ELF-1 (cell line): ENCODE measurements around the gene ZNF436.
A peak's percentile ranks its signal among the peaks of the same experiment; 100 is the strongest.
"Not testable (repeated sequence)": the region's sequence is repeated elsewhere in the genome, so short reads cannot be mapped to it uniquely, and the experiment has no call there.

ENCODE experiments used
- DNase-seq: peaks from one replicate; pipeline ENCODE4 v3.0.0-alpha.2; 2016; ENCODE audit warnings: low read depth, low spot score

ZNF436 gene

DNA sequence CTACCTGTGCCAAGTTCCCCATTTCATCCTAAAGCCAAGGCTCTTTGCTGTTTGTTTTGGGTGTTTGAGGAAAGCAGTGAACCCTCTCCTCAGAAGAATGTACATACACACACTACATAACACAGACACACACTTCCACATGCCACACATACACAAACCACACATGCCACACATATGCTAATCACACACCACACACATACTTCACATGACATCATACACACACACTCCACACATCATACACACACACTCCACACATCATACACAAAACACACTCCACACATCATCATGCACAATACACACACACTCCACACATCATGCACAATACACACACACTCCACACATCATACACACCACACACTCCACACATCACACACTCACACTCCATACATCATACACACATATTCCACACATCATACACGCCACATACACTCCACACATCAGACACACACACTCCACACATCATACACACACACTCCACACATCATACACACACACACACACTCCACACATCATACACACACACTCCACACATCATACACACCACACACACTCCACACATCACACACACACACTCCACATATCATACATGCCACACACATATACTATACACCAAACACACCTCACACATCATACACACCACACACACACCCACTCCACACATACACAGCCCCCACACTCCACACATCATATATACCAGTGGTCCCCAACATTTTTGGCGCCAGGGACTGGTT, 22.7 kb upstream of the ZNF436 start:
- no peak for DNase-seq

DNA sequence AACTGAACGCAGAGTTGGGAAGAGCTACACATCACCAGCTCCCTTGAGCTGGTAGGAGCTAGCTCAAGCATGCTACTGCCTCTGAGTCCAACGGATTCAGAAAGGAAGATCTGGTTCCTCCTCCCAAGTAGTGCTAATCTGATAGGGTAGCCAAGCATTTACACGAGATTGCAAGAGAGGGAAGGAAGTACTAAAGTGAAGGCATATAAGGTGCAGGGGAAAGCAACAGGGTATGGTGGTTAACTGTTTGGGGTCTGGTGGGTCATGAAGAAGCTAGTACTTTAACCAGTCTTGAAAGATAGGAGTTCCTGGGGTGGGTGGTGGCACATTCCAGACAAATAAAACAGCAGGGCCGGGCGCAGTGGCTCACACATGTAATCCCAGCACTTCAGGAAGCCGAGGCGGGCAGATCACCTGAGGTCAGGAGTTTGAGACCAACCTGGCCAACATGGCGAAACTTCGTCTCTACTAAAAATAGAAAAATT, 20.2 kb upstream of the ZNF436 start:
- DNase-seq = no peak

DNA sequence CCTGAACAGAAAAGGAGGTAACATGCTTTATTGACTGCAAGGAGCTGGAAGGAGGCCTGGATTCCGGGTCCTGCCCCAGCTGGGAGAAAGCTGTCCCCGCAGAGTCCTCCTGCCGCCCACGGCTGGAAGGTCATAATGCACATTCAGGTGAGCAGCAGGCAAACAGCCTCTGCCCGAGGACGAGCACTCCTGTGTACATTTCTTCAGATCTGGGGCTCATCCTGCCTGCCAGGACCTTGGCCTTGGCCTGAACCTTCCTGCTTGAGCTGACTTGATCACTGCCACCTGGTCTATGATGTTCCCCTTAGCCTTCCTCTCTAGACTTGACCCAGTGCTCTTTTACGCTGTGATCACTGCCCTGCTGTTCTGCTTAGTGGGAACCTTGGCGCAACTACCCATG, 17.9 kb upstream of the ZNF436 start:
- DNase-seq = no peak

DNA sequence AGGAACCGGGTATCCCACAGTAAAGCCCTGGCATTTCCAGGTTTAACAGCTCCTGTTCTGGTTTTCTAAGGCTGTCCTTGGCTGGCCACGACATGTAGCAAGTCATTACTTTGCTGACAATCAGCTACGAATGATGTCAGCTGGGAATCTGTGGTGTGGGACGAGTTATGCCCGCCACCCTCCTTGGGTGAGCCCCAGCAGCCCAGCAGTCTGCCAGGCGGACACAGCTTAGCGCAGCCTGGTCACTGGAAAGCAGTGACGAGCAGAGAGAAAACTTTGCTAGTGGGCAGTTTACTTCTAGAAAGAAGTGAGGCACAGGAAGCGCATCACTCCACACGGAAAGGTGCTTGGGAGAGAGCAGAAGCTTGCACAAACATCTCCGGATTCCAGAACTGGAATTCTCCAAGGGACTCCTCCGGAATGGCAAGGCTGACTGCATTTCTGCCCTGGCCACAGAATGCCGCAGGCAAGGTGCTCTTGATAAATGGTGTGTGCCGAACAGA, 15.5 kb upstream of the ZNF436 start:
- DNase-seq = no peak

DNA sequence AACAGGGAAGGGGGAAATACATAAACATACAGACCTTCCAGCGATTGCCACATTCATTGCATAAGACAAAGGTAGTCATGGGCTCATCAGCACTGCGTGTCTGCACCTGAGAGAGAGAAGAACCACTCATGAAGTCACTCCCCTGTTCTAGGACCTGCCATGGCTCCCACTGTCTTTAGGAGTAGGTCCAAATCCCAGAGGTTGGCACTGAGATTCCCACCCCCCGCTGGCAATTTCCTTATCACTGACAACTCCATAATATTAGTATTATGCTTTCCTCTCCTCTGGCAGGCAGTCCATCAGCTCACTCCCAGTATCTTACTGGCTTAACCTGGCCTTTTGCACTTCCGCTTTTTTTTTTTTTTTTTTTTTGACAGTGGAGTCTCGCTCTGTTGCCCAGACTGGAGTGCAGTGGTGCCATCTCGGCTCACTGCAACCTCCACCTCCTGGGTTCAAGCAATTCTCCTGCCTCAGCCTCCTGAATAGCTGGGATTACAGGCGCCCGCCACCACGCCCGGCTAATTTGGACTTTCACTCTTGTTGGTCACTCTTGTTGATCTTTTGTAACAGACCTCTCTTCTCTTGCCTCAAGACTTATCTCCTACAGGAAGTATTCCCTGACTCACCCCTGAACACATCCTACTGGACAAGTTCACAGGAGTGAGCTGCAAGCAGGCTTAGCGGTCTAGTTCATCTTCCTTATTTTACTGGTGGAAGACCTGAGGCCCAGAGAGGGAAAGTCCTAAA, 14.8 kb upstream of the ZNF436 start:
- no peak for DNase-seq

DNA sequence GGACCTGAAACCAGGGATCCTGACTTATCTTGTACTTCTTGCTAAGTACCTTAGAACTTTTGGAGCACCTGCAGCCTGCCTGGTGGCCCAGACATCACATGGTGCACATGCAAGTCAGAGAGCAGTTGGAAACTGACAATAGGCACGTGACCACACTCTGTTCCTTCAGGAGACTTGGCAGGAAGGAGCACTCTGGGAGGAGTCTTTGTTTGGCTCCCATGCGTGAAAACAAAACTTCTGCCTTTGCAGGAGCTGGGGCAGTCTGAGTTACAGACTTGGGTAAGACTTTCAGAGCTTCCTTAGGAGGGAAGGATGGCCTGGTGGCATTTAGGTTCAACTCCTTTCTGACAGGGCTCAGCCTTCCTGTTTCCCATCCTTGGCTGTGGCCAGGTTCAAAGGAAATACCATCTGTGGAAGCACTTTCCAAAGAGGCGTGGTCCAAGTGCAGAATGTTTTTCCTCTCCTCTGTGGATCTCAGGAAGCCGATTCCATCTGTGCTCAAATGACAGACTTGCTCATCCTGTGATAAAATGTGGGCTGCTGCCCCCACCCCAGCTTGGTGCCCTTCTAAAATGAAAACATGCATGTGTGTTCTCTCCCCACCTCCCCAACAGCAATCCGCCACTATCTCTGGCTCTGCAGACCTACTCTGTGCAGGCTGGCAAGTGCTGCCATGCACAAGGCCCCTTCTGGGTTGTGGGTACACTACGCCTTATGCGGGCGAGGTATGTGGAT, 14.1 kb upstream of the ZNF436 start:
- DNase-seq = no peak

DNA sequence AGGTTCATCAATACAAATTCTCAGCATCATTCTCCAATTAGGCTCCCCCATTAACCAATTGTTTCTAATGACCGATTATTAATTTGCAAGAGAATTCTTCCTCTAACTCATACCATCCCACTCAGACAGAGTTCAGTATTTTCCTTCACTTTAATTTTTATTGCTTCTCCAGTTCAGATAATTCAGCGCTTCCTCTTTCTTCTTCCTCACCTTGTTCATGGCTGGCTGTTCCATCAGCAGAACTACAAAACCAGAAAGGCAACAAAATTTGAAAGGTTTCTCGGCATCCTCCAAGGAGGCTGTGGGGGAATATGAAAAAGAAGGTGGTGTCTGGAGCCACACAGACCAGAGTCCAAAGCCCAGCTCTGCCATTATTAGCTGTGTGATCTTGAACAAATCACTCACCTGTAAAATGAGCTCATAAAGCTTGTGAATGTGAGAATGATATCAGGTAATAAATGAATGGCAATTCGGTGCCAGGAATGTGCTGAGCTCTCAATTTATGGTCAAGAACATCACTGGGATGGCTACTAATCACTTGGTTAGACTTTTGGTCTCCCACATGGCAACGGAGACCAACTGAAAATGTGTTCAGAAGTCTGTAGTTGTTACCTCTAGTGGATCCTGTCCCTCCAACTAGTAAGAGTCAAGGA, 11.7 kb upstream of the ZNF436 start:
- DNase-seq = no peak

DNA sequence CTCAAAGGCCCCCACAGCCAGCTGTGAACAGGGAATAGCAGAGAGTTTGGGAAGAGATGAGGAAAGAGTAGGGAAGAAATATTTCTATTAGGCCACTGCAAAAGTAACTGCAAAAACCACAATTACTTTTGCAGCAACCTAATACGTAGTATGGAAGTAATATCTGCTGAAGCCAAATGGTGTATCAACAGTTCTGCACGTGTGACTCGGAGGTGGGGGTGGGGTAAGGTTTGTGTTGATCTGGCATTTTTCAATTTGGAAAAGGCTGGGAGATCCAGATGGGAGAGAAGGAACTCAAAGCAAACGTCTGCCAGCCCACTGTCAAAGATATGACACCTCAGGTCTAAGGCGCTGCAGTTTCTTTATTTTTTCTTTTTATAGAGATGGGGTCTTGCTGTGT, 11.1 kb upstream of the ZNF436 start:
- no peak for DNase-seq

DNA sequence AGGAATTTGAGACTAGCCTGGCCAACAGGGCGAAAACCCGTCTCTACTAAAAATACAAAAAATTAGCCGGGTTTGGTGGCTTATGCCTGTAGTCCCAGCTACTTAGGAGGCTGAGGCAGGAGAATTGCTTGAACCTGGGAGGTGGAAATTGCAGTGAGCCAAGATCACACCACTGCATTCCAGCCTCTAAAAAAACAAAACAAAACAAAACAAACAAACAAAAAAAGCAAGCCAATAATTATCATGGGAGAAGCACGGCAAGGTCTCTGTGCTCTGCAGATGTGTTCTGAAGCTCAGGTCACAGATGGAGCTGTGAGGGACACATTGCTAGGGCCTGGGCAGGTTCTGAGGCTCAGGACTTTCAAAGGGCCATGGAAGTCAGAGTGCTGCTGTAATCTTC, 10.6 kb upstream of the ZNF436 start:
- not testable (repeated sequence) for DNase-seq

DNA sequence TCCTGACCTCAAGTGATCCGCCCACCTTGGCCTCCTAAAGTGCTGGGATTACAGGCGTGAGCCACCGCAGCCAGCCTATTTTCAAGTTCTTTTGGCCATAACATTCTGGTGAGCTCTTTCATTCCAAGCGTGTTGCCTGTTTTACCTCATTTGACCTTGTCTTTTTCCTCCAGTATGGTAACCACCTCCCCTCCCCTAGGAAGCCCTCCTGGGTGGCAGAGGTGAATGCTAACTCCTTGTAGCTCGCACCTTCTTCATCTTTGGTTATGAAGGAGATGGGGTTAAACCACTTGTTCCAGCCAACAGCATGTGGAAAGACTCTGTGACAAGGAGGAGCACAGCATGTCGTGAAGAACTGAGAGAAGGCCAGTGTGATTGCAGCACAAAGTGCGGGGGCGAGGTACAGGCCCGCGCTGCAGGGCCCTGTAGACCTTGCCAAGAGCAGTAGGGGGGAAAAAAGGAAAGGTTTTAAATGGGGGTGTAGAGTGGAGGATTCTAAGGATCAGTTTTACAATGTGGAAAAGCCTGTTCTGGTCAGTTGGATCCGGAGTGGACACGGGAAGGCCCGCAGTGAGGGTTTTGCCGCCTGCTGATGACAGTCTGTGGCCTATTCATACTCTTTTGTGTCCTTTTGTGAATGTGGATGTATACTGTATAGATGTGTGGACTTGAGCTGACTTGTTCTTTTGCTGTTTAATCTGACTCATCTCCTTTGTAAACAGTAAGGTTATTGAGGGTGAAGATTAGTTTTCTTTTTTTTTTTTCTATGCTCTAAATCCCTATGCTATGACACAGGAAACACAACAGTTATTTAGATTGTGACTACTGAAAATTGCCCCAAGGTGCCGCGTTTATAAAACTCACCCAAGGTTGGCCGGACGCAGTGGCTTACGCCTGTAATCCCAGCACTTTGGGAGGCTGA, 7.5 kb upstream of the ZNF436 start:
- peak; percentile 40 for DNase-seq

DNA sequence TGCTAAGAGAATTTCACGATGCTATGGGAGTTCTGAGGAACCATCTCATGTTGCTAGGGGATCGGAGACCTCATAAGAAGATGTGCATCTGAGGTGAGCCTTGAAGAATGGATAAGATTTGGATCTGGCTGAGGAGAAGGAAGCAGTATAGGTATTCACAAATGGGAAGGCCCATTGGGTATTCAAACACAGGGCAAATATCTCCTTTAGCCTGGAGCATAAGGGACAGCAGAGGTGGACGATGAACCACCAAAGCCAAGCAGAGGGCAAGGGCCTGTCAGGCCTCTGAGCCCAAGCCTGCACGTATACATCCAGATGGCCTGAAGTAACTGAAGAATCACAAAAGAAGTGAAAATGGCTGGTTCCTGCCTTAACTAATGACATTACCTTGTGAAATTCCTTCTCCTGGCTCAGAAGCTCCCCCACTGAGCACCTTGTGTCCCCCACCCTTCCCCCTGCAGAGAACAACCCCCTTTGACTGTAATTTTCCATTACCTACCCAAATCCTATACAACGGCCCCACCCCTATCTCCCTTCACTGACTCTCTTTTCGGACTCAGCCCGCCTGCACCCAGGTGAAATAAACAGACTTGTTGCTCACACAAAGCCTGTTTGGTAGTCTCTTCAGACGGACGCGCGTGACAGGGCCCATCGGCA, 4.6 kb upstream of the ZNF436 start:
- DNase-seq = peak; percentile 32

DNA sequence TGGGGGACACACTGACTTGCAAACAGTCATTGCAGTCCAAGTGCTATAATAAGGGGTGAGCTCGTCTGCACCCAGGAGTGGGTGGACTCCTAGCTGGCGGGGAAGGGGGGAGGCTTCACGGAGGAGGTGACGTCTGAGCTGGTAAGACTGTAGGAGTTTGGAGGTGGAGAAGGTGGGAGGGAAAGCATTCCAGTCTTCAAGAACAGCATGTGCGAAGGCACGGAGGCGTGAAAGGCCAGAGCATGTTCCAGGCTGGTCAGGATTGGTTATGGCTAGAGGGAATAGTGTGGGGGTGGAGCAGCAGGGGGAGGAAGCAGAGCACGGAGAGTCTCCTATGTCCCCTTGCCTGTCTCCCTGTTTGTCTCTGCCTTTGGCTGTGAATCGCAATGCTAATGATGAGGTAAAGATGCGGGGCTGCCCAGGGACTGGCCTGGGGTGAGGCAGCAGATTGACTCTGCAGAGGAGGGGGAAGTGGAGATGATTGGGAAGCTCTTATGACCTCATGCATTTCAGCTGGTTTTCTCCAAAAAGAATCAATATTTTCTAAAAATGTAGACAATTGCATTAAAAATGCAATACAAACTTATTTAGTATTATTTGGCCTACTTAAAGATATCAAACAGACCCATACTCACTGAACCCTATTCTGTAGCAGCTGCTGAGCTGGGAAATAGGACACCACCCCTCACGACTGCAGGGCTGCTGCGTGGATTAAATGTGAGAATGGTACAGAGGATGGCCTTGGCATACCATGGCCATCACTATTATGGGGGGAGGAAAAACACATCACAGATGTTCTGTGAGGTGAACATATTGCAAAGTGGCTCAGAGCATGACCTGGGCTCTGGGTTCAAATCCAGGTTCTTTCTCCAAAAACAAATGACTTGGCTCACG, 2.6 kb upstream of the ZNF436 start:
- peak; percentile 88 for DNase-seq

DNA sequence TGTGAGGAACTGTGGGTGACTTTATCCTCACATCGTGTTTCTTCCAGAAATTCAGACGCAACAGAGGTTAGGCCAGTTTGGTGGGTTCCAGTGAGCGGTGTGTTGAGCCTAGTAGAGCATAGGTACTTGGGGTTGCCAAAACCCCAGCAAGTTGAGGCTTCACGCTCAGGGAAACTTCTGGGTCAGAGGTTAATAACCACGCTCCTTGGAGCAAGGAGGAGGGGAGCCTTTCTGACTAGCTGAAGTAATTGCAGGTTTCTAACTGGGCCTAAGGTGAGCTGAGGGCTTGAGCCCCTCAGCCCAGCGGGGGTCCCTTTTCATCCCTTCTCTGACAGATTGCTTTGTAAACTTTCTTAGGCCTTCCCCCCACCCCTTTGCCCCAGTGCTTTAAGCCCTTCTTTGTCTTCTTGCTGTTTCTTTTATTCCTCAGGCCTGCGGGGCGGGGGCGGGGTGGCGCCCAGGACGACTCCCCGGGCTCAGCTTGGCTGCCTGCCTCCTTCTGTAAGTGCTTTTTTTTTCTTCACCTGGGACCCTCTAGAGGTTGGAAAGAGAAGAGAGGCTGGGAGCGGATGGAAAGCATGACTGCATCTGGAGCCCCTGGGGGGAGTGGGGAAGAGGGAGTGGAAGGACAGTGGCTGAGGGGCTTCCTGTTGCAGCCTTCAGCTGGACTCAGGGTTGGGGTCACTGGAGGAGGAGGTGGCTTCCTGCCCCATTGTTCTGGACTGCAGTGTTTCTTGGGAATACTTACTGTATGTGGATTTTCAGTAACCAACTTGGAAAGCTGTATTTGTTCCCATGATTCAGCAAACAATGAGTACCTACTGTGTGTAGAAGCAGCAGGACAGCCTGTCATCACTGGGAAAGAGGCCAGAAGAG, 1.3 kb upstream of the ZNF436 start:
- DNase-seq = peak; percentile 99

DNA sequence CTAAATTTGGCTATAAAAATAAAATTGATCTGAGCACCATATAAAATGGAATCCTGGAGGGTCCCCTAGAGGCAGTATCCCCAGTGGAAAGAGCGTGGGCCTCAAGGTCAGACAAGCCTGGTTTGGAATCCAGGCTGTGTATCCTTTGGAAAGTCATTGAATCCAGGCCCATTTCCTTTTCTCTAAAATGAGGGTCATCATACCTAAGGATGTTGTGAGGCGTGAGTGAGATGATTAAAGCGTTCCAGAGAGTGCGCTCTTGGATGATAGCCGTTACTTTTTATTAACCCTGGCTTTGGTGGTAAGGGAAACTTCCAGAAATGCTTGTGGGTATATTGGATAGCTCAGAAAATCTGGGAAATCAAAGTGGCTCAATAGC, 683 bp upstream of the ZNF436 start:
- no peak for DNase-seq

DNA sequence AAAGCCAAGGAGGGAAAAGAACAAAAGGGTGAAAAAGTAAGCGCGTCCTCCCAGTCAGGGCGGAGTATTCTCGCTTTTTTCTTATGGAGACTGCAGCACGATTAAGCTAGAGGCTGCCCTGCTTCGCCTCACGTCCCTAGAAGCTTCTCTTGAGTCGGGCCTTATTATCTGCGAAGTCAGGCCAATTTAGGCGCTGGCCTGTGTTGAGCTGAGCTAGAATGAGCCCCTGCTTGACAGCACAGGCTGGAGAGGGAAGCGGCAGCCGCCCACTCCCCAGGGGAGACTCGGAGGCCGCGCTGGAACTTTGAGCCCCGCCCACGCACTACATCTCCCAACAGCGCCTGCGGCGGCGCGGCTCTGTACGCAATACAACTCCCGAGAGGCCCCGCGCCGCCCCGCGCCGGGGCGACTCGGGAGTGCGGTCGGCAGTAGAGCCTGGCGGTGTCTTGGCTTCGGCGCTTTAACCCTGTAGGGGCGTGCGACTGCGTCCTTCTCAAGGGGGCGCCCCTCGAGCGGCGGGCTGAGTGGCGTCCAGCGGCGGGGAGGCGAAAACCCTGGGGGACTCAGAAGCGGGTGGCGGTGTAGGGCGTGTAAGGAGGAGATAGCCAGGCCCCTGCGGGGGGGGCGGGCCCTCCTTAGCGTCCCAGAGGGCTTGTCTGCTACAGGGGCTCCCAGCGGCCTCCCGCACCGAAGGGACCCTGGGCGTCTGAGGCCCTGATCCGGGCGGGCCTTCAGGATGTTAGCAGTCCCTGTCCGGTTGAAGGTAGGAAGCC, 888 bp downstream of the ZNF436 start:
- peak; percentile 97 for DNase-seq

DNA sequence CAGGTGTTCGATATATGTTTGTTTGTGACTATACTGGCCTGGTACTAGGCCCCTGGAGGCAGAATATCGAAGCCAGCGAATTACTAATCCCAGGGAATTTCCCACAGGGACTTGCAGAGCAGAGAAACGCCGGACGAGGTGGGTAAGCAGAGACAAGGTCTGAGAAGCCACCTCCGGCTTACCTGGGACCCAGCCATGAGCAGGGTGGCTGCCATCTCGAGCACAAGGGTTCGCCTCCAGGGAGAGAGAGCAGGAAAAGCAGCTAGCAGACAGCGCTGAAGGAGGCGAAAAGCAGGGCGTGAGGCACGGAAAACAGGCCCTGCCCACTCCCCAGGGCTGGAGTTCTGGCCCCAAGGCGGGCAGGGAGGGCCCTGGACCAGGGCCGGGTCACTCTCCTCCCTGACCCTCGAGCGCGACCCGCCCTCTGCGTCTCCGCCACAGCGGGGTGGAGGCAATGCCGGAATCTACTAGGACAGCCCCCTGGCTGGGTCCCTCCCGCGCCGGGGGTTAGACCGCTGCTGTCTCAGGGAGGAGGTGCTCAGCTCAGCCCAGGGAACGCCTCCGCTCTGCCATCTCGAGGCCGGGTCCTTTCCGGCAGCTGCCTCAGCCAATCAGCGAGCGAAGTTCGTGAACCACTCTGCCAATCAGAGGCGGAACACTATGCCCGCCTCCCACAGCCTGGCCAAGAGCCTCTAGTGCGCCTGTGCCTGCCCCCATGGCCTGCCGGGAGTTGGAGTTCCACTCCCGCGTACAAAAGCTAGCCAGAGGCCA, 1.7 kb downstream of the ZNF436 start:
- DNase-seq = peak; percentile 100

DNA sequence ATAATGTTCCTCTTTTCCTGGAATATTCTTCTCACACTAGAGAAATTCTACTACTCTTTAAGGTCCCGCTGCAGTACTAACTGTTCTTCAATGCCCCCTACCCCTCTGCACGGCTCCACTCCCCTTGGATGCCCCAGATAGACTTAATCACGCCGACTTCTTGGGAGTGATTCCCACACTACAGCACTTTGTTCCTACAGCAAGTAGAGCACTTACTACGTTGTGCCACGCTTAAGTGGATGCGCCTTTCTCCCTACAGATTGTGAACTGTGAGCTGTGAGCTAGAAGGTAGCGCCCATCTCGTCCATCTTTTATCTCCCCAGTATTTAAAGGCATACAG, 2.2 kb downstream of the ZNF436 start:
- DNase-seq = no peak
